ENCODE results near the gene GAS7. TPM values are rescaled to one million over a fixed set of nuclear protein-coding genes. Genes with fewer than 3 reads are reported as not detected.

Gene GAS7
- total RNA-seq, 1 experiment from 2014 or later, result 4.1 TPM

- intact Hi-C loops (cut with micrococcal nuclease), result no loop called here
- RAD21 ChIA-PET (ENCODE audit: low non-redundant PET in 1 of 2, low total read pairs in 2 of 2, uncharacterized antibody in 2 of 2, unreplicated experiment in 2 of 2), result no interaction called here
- no peaks in the 10 kb centered on the region for H3K36me3 ChIP-seq (ENCODE audit: control insufficient read depth in 1 of 2, insufficient read depth in 2 of 2, low read length in 2 of 2)
Measured at GRCh38 chr17:10171122-10171571, 27.3 kb downstream of the GAS7 start.

GRCh38 chr17:10170233-10170632 is 28.2 kb downstream of the GAS7 start:
- no peak overlapping the region for H2AFZ ChIP-seq (ENCODE audit: low read depth, low read length, poor library complexity, severe bottlenecking)
- H3K9ac ChIP-seq (ENCODE audit: low read length), result no peak overlapping the region
- no peak overlapping the region for H3K4me2 ChIP-seq (ENCODE audit: low read length)
- H3K27me3 ChIP-seq (ENCODE audit: insufficient read depth, low read length), result peaks cover 9% of the 10 kb centered on the region; the same call in 1 of the 2 replicates
- no peaks in the 10 kb centered on the region for H3K9me3 ChIP-seq (ENCODE audit: control insufficient read depth in 1 of 2, insufficient read depth in 1 of 2, low read depth in 1 of 2, low read length in 2 of 2)
- ATAC-seq, result no peak
- RAD21 ChIA-PET (ENCODE audit: low non-redundant PET in 1 of 2, low total read pairs in 2 of 2, uncharacterized antibody in 2 of 2, unreplicated experiment in 2 of 2), result no interaction called here
- peaks cover 0 to 8% of the 10 kb centered on the region in 2 experiments; a peak in 2 of 4 replicates for H3K4me1 ChIP-seq (ENCODE audit: control insufficient read depth in 1 of 2, insufficient read depth in 2 of 2, low read length in 2 of 2)
- CTCF ChIA-PET, result no interaction called here
- no peaks in the 10 kb centered on the region for H3K9me2 ChIP-seq (ENCODE audit: insufficient read depth)
- no peaks in the 10 kb centered on the region for H3K36me3 ChIP-seq (ENCODE audit: control insufficient read depth in 1 of 2, insufficient read depth in 2 of 2, low read length in 2 of 2)
- no TSS peak for BruUV-seq (replicated peaks)
- H4K20me1 ChIP-seq (ENCODE audit: insufficient read depth), result no peaks in the 10 kb centered on the region
- TF ChIP-seq YY1 (IDR thresholded peaks at IDR 0.05; ENCODE audit: extremely low read depth, insufficient replicate concordance, low read depth, low read length) (no peak), RAD21 (IDR thresholded peaks at IDR 0.05; ENCODE audit: low read depth) (no peak), FOSL1 (IDR thresholded peaks at IDR 0.05; ENCODE audit: low read depth) (no peak), POLR2AphosphoS5 (IDR thresholded peaks at IDR 0.05; ENCODE audit: low read depth, low read length) (no peak), EZH2phosphoT487 (IDR thresholded peaks at IDR 0.05; ENCODE audit: borderline replicate concordance) (no peak), CBX3 (IDR thresholded peaks at IDR 0.05; ENCODE audit: low read depth) (no peak), CEBPB (IDR thresholded peaks at IDR 0.05; ENCODE audit: low read depth) (no peak), POLR2A (IDR thresholded peaks at IDR 0.05; ENCODE audit: borderline replicate concordance, extremely low read depth, insufficient read depth, insufficient read length) (no peak), TCF7L2 (IDR thresholded peaks at IDR 0.05; ENCODE audit: borderline replicate concordance, extremely low read depth, insufficient read depth, insufficient read length) (no peak), ELF1 (IDR thresholded peaks at IDR 0.05; ENCODE audit: borderline replicate concordance, low read depth) (no peak), REST (IDR thresholded peaks at IDR 0.05; ENCODE audit: low read depth) (no peak), ZNF274 (IDR thresholded peaks at IDR 0.05; ENCODE audit: low read depth, low read length) (no peak)
- intact Hi-C loops (cut with micrococcal nuclease), result no loop called here
- DNase-seq (ENCODE audit: low read depth, low spot score), result no peak
- POLR2A ChIA-PET, result no interaction called here
- H3K27ac ChIP-seq (ENCODE audit: low read depth, low read length), result no peak overlapping the region
- H3K4me3 ChIP-seq (replicated peaks in 1 of 2; ENCODE audit: low read depth in 1 of 2, low read length in 2 of 2), result no peak overlapping the region
- H3K79me2 ChIP-seq (ENCODE audit: insufficient read depth, low read length), result no peaks in the 10 kb centered on the region

More at GRCh38 chr17:10171122-10171571, 27.3 kb downstream of the GAS7 start:
- BruUV-seq (replicated peaks), result no TSS peak
- ChIA-PET POLR2A (no interaction called here), CTCF (no interaction called here)
- H3K4me2 ChIP-seq (ENCODE audit: low read length), result no peak overlapping the region
- no peak overlapping the region for H2AFZ ChIP-seq (ENCODE audit: low read depth, low read length, poor library complexity, severe bottlenecking)
- TF ChIP-seq CEBPB (IDR thresholded peaks at IDR 0.05; ENCODE audit: low read depth) (no peak), MAX (IDR thresholded peaks at IDR 0.05) (no peak), EZH2phosphoT487 (IDR thresholded peaks at IDR 0.05; ENCODE audit: borderline replicate concordance) (no peak)
- peaks cover 0 to 8% of the 10 kb centered on the region in 2 experiments; a peak in 2 of 4 replicates for H3K4me1 ChIP-seq (ENCODE audit: control insufficient read depth in 1 of 2, insufficient read depth in 2 of 2, low read length in 2 of 2)
- peaks cover 9% of the 10 kb centered on the region; the same call in 1 of the 2 replicates for H3K27me3 ChIP-seq (ENCODE audit: insufficient read depth, low read length)
- H4K20me1 ChIP-seq (ENCODE audit: insufficient read depth), result no peaks in the 10 kb centered on the region
- no peak for ATAC-seq
- H3K27ac ChIP-seq (ENCODE audit: low read depth, low read length), result no peak overlapping the region
- H3K9me2 ChIP-seq (ENCODE audit: insufficient read depth), result no peaks in the 10 kb centered on the region
- no peak overlapping the region for H3K4me3 ChIP-seq (replicated peaks in 1 of 2; ENCODE audit: low read depth in 1 of 2, low read length in 2 of 2)
- H3K9me3 ChIP-seq (ENCODE audit: control insufficient read depth in 1 of 2, insufficient read depth in 1 of 2, low read depth in 1 of 2, low read length in 2 of 2), result no peaks in the 10 kb centered on the region
- no peak for DNase-seq (ENCODE audit: low read depth, low spot score)
- no peaks in the 10 kb centered on the region for H3K79me2 ChIP-seq (ENCODE audit: insufficient read depth, low read length)
- no peak overlapping the region for H3K9ac ChIP-seq (ENCODE audit: low read length)

Measured in HCT116 (cell line).